Stomach (tissue), 4 donors: ENCODE measurements around the gene PPIP5K2.

Experiments used
- CTCF ChIP-seq, 7 experiments: fragments of 450-650 bp in 4 of 7; fragments of 200-600 bp in 3 of 7; sonication (generic) in 3 of 7; IDR thresholded peaks; one replicate each; pipeline ENCODE4 v1.5.1; 2016 to 2019; ENCODE audit warnings: antibody characterized with exemption in 7 of 7, control low read depth in 2 of 7, mild to moderate bottlenecking in 1 of 7
- POLR2A ChIP-seq, 4 donors: fragments of 450-650 bp; IDR thresholded peaks; one replicate each; pipeline ENCODE4 v1.6.1; 2016; ENCODE audit warnings: antibody characterized with exemption in 4 of 4, control low read depth in 2 of 4, mild to moderate bottlenecking in 1 of 4, moderate library complexity in 1 of 4
- POLR2AphosphoS5 ChIP-seq, 3 donors: sonication (generic); formaldehyde crosslinking; IDR thresholded peaks; one replicate each; pipeline ENCODE4 v1.6.1; 2016; ENCODE audit warnings: antibody characterized with exemption in 3 of 3

- TF ChIP-seq POLR2A (IDR thresholded peaks at IDR 0.05), result no peak
- TF ChIP-seq POLR2AphosphoS5 (IDR thresholded peaks at IDR 0.05), result no peak
- TF ChIP-seq CTCF (IDR thresholded peaks at IDR 0.05), result no peak
Observed at GRCh38 chr5:103138202-103138690, 18.1 kb downstream of the PPIP5K2 start.
